Gastroesophageal sphincter (tissue), 3 donors: Measurements from ENCODE around the gene CIPC.

Experiments
- CTCF ChIP-seq, 4 experiments: fragments of 200-600 bp in 2 of 4; fragments of 450-650 bp in 2 of 4; sonication (generic) in 1 of 4; IDR thresholded peaks; one replicate each; pipeline ENCODE4 v1.5.1; 2017 to 2019; ENCODE audit warnings: antibody characterized with exemption in 4 of 4, mild to moderate bottlenecking in 2 of 4, moderate library complexity in 2 of 4
- EP300 ChIP-seq: sonication (generic); formaldehyde crosslinking; IDR thresholded peaks from one replicate; pipeline ENCODE4 v1.6.1; 2017; ENCODE audit warnings: antibody characterized with exemption, mild to moderate bottlenecking
- POLR2A ChIP-seq, 2 donors: fragments of 450-650 bp; IDR thresholded peaks; one replicate each; pipeline ENCODE4 v1.6.1; 2017; ENCODE audit warnings: antibody characterized with exemption in 2 of 2, mild to moderate bottlenecking in 2 of 2, moderate library complexity in 1 of 2
- POLR2AphosphoS5 ChIP-seq: sonication (generic); formaldehyde crosslinking; IDR thresholded peaks from one replicate; pipeline ENCODE4 v1.6.1; 2017; ENCODE audit warnings: antibody characterized with exemption

- TF ChIP-seq CTCF (IDR thresholded peaks at IDR 0.05) (no peak), POLR2A (IDR thresholded peaks at IDR 0.05) (no peak), POLR2AphosphoS5 (no peak), EP300 (no peak)
Measured at GRCh38 chr14:77128414-77128891, 30.4 kb downstream of the CIPC start.
